ENCODE measurements around the gene HDLBP.
A peak's percentile ranks its signal among the peaks of the same experiment; 100 is the strongest.

Gene HDLBP

DNA sequence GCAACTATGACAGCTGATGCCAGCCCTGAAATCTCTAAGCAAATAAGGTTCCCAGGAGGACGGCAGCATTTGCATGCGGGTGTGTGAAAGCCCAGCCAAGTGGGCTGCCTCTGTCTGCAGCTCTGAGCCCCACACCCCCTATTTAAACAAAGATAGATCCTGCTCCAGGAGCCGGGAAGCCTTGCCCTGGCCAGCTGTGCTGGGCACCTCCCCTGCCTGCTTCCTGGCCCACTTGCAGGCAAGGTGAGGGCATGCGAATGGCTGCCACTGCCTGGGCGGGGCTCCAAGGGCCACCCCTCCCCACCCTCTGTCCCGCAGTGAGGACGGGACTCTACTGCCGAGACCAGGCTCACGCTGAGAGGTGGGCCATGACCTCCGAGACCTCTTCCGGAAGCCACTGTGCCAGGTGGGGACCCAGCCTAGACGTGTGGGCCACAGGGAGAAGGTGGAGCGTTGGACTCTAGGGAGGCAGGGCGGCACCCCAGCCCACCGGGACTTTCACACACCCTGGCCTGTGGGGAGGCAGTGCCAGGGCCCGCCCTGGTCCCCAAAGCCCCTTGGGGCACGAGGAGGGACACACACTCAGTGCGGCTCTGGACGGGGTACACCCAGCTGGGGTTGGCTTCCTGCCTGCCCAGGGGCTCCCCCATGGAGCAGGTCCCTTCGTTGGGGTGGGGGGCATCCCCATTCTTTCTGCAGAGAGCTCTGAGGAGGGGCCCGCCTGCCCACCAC is 126.9 kb downstream of the HDLBP start, which contains the start of gene ANO7:
TSS of gene ANO7 (plus strand) at position 317 of the 732 bp plus-strand sequence. CDS start 1,387 bp downstream, outside the sequence.
- no peak for DNase-seq

DNA sequence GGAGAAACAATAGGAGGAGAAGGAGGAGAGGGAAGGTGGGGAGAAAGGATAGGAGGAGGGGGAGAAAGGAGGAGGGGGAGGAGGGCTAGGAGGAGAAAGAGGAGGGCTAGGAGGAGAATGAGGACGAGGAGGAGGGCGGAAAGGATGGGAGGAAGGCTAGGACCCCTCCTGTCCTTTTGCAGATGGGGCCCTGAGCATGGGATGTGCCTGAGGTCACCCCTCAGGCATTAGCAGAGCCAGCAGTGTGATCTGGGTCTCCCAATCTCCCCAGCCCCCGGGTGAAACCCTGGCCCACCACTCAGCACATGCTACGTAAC is 127.6 kb downstream of the HDLBP start:
- no peak for DNase-seq

DNA sequence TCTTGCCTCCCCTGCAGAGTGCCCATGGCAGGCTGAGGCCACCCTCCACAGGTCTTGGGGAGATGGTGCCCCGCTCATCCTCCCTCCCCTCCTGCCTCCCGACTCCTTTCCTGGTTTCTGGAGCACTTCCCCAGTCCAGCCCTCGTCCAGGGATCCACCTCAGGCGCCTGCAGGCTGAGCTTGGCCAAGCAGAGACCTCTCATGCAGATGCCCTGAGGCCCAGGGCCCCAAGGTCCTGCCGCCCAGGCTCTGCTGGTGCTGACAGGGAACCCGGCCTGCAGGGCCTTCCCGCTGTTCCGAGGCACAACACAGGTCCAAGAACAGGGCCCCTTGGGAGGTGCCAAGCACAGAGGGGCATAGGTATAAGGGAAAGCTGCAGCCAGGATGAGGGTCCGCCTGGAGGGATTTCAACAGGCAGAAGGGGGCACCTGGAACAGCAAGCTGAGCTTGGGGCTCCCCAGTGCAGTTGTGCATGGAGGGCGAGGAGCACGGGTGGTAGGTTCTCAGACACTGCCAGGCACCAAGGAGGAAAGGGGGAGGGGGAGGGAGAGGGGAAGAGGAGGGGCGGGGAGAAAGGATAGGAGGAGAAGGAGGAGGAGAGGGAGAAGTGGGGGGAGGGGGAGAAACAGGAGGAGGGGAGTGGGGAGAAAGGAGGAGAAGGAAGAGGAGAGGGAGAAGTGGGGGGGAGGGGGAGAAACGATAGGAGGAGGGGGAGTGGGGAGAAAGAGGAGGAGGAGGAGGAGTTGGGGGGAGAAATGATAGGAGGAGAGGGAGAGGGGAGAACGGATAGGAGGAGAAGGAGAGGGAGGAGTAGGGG is 128.2 kb downstream of the HDLBP start:
- no peak for DNase-seq

DNA sequence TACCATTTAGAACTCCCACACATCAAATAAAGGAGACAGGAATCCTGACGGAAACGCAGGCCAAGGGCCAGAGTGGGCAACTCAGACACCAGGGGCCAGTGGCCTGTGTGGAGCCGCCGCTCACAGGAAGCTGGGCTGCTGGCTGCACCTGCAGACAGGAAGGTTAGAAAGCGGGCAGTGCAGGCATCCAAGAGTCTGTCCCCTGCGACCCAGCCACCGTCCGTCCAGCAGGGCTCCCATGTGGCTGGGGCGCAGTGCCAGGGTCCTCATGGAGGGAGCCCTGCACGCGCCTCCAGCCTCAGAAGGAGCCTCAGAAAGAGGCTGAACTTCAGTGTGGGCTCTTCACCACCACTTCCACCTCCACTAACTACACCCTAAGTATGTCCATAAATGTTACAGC is 129.5 kb downstream of the HDLBP start:
- DNase-seq, result no peak

DNA sequence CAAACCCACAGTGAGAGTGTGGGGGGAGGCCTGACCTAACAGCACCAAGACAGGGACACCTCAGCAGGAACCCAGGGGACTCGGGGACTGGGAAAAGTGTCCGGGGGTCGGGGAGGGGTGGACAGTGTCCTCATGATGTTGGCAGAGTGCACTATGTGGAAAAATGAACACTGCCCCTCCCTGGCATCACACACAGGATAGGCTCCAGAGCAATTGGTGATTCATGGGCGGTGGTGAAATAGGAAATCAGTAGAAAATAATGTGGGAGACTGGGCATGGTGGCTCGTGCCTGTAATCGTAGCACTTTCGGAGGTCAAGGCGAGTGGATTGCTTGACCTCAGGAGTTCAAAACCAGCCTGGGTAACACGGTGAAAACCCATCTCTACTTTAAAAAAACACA is 130.6 kb downstream of the HDLBP start:
- no peak for DNase-seq

DNA sequence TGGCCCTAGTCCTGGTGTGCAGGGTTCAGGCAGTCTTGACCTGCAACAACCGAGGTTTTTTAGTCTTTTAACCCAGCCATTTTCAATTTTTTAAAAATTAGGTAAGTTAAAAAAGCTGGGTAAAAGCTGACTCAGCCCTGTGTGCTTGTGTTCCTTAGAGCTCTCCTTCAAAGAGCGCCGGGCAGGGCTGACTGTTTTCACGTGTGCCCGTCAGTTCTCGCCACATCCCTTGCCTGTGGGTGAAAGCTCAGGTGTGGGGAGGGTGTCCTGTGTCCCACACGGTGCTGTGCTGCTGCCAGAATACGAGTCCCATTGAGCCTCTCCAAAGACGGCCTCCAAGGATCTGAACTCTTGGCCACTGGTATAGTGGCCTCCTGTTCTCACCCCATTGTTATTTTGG is 132.3 kb downstream of the HDLBP start:
- no peak for DNase-seq

DNA sequence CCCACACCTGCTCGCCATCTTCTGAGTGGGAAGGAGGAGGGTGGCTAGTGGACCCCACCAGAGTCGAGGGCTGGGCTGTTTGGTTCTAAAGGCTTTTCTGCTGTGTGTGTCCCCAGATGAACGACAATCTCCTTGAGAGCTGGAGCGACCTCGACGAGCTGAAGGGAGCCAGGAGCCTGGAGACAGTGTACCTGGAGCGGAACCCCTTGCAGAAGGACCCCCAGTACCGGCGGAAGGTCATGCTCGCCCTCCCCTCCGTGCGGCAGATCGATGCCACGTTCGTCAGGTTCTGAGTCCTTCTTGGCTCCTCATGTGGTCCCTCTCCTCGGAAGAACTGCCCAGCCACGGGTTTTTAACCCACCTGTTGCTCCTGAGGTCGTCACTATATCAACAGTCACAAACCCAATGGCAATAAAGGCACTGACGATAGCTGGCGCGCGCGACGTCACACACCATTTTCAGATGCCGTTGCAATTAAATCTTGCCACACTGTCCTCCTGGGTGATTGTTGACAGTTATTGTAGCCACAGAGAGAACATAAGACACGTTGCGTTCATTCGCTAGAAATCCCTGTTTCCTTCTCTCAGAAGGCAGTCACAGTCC is 132.8 kb downstream of the HDLBP start:
- no peak for DNase-seq

DNA sequence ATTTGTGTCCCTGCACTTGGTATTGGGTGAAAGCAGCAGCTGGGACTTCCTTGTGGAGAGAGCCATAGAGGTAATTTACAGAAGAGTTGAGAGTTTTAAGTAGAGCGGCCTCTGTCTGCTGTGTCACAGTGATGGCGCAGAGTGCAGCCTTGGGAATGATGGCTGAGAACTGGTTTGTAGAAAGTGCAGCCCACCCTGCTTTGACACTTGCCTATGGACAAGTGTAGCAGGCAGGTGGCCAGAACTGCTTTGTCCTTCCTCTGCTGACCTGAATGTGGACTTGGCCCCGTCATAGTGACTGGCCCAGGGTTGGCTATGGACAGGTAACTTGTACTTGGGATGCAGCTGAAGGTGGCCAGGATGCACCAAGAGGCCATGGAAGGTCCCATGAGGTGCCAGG is 133.3 kb downstream of the HDLBP start:
- DNase-seq, result no peak

DNA sequence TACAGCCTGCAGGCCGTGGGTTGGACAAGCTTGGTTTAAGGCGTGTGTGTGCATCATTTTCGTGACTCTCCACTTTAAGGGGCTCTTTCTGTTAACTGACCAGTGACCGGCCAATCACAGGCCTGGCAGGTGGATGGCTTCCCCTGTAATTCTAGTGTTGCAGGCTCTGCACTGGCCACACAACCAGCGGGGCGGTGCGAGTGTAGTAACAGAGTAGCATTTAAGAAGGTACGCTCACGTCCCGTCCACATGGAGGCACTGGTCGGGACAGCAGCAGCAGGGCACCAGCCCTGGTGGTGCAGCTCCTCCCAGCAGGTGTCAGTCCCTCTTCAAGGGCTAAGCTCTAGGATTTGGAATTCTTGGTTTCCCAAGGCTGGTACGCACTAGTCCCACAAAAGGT is 135.0 kb downstream of the HDLBP start:
- DNase-seq, result no peak

DNA sequence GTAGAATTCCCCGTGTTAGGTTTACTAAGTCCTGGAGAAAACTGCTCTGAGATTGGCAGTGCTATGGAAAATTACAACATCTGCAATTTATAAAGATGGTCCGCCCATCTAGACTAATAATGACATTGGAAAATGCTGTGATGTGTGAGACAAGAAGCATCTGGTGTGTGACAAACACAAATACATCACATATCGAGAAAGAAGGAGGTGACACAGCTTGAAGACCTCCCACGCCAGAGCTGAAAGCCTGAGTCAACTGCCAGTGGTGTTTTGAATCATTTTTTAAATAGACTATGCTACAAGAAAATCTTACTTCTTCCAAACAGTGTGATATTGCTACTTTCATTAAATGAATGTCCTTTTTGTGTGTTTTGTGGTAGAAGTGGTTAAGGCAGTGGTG is 135.6 kb downstream of the HDLBP start:
- DNase-seq, result peak; percentile 44 to 61

DNA sequence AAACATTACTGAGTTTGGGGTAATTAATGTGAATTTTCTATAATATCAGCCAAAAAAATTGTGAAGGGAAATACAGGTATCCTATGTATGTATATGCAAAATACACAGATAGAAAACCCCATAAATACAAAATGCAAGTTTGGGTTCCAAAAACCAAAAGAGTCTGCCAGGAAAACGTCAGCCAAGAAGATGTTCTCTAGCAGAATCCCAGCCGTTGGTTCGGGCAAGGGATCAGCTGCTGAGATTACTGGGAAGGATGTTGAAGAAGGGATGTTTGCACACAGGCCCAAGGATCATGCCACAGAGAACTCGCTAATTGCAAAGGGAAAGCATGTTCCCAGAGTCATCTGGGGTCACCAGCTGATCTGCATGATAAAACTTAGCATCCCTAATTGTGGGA is 136.5 kb downstream of the HDLBP start:
- DNase-seq, result no peak

DNA sequence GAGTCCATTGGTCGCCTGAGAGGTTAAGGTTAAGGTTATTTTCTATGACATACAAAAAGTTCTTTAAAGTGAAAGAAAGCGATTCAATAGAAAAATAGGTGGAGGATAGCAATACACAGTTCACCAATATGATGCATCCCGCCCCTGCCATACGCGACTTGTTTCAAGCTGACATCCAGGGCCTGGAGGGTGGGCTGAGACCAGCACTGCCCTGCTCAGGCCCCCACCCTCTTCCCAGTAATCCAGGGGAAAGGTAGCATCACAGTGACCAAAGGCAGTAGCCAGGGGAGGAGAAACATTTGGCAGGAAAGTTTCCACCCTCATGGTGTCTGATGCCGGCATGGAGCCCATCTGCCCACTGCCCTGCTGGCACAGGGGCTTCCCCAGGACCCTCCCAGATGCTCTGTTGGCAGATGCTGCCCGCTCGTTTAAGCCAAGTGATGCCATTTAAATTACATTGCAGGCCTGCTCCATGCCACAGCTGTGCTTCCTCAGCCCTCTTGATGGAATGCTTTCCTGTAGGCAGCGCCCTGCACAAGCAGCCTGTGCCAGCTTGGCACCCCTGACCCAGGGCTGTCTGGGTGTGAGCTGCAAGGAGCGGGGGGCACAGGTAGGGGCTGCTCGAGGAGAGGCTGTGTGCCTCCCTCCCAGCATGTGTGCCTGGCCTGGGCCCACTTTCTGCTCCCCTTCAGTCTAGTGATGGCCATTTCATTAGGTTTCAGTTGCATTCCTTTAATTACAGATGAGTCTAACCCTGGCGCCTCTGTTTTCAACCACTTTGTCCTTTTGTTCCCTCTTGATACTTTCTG is 137.7 kb downstream of the HDLBP start:
- no peak for DNase-seq
